GM18858 (cell line): Measurements from ENCODE around the gene SCYGR1.
"Not testable (repeated sequence)": the region's sequence is repeated elsewhere in the genome, so short reads cannot be mapped to it uniquely, and the experiment has no call there.

Source experiments
- ATAC-seq: cut with Tn5 transposase; IDR thresholded peaks from one replicate; pipeline ENCODE4 v1.9.1; 2021; ENCODE audit not compliant: unreplicated experiment

SCYGR1 gene

GRCh38 chr2:227374158-227374557, 13.6 kb downstream of the SCYGR1 start:
- no peak for ATAC-seq

DNA sequence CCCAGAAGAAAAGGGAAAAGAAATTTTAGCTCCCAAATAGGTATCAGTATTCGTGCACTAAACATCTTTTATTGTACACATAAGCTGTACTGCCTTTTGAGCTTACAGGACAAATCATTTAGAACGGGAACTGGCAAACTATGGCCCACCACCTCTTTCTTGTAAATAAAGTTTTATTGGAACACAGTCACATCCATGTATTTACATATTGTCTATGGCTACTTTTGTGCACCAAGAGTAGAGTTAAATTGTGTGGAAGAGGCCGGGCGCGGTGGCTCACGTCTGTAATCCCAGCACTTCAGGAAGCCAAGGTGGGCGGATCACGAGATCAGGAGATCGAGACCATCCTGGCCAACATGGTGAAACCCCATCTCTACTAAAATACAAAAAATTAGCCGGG, 14.4 kb downstream of the SCYGR1 start:
- ATAC-seq = no peak

- no peak for ATAC-seq
Observed at GRCh38 chr2:227370791-227371312, 16.9 kb downstream of the SCYGR1 start.

- ATAC-seq = no peak
Observed at GRCh38 chr2:227370092-227370491, 17.7 kb downstream of the SCYGR1 start.

- no peak for ATAC-seq
Observed at GRCh38 chr2:227368574-227368973, 19.2 kb downstream of the SCYGR1 start.

- no peak for ATAC-seq
Observed at GRCh38 chr2:227367427-227367795, 20.3 kb downstream of the SCYGR1 start.

GRCh38 chr2:227366769-227367426, 20.9 kb downstream of the SCYGR1 start:
- no peak for ATAC-seq

DNA sequence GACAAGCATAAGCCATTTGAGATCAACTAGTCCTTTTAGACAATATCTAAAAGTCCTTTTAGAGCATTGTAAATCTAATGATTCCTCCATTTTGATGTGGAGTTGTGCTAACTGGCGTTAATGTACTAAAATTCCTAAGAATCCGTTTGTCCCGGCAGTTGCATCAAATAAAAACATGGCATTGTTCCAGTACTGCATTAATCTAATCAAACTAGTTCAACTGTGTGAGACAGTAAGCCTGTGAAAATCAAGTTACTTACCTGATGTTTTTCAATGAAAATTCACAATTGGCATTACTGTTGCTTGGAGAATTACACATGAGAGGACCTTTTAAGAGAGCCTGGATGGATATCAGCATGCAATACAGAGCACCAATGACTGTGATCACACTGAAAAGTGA, 21.9 kb downstream of the SCYGR1 start:
- ATAC-seq = no peak

DNA sequence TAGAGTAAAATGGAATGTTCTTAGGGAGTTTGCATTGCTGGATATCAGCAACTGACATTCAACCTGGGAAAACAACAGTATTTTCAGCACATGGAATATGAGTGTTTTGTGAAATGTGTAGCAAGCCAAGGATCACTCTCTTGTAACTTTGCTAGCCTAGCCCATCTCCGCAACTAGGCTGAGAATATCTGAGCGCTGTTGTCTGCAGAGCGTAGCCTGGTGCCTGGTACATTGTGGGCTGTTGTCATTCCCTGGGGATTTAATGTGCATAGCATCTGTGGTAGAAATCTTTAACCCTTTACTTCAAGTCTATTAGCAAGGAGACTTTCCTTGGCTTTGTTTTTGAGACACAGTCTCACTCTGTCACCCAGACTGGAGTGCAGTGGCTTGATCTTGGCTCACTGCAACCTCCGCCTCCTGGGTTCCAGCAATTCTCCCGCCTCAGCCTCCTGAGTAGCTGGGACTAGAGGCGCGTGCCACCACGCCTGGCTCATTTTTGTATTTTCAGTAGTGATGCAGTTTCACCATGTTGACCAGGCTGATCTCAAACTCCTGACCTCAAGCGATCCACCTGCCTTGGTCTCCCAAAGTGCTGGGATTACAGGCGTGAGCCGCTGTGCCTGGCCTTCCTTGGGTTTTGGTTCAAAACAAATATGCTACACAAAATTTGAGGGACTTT, 23.0 kb downstream of the SCYGR1 start:
- ATAC-seq = not testable (repeated sequence)

- no peak for ATAC-seq
Observed at GRCh38 chr2:227363756-227364155, 24.0 kb downstream of the SCYGR1 start.

DNA sequence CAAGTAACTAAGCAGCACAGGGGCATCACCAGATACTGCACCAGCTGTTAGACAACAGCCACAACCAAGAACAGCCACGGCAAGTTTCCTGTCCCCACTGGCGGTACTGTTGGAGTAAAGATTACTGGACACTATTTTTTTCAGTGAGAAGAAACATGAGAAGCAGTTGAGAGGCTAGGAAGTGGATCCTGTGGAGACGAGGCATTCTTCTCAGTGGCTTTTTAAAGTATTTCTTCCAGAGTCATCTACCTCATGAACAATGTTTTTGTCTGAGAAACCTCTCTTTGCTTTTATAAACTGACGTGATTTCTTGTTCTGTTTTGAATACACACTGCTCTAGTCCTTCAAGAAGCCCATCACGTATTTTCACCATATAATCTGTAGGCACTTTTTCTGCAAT, 27.4 kb downstream of the SCYGR1 start:
- ATAC-seq = no peak

DNA sequence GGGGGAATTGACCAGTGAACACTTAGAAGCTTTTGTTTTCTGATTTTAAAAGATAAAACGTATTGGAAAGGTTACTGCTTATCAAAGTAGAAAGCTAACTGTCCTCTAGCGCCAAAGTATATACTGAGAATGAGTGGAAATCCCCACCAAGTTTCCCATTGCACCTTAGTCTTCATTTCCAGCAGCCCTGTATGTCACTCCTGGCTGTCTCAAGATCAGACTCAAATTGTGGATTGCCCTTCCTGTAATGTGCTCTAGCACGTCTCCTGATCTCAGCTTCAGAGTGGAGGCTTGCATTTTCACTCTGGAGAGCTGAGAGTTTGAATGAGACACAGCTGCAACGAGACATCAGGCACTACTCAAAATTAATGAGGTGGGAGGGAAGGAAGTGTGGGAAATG, 36.1 kb downstream of the SCYGR1 start:
- peak; percentile 61 for ATAC-seq

- no peak for ATAC-seq
Observed at GRCh38 chr2:227349989-227350612, 37.6 kb downstream of the SCYGR1 start.

DNA sequence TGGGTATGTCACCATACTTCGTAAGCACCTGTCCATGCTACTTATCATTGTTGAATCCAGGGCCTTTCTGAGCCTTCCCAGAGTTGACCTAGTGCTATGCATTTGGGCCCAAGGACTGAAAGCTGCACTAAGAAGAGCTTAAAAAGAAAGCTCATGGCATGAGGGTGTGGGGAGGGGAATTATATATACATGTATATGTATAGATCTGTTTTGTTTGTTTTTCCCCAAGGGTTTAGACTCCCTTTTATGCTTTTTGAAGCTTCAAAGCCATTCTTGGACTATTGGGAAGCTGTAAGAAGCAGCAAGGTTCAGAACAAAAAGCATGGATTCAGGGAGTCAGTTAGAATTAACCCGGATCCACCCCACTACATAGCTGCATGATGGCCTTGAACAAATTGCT, 39.4 kb downstream of the SCYGR1 start:
- no peak for ATAC-seq

DNA sequence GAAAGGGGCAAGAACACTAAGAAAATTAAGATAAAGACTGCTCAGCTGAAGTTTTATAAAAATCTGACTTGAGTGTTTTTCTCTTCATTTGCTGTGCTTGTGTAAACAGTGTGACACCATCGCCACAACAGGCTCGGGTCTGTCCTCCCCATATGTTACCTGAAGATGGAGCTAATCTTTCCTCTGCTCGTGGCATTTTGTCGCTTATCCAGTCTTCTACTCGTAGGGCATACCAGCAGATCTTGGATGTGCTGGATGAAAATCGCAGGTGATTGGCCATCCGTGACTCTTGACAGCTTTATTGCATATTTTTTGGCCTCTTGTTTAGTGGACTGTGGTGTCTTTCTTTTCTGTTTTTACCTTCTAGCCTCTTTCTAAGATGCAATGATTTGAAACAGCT, 40.6 kb downstream of the SCYGR1 start:
- no peak for ATAC-seq

- no peak for ATAC-seq
Observed at GRCh38 chr2:227344231-227344630, 43.5 kb downstream of the SCYGR1 start.

DNA sequence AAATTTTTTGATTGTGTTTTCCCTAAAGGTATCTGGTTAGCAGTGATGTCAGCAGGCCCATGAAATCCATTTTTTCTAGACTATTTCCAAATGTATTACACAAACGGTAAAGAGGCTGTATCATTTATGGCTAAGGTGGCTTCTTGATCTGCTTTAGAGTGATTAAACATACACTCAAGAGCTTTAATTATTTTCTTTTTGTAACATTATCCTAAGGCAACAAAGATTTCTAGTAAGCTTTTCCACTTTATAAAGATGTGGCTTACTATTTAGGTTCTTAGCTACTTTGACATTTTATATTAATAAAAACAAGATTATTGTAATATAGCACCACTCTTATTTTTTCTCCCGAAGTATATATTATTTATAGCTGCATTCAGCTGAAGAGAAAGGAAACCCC, 46.2 kb downstream of the SCYGR1 start:
- no peak for ATAC-seq

DNA sequence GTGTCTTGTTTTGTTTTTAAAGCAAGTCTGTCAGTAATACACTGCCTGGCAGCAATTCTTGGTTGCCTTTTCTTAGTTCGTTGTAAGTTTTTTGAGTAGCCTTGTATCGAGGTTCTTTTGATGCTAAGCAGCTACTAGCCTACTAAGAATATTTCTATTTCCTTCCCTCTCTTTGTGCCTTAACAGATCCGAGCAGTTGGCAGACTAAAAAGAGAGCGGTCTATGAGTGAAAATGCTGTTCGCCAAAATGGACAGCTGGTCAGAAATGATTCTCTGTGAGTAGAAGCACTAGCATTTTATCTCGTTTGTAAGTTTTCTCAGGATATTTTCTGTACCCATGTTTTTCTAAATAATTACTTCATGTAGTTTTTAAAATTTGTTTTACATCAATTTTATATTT, 47.6 kb downstream of the SCYGR1 start:
- no peak for ATAC-seq

DNA sequence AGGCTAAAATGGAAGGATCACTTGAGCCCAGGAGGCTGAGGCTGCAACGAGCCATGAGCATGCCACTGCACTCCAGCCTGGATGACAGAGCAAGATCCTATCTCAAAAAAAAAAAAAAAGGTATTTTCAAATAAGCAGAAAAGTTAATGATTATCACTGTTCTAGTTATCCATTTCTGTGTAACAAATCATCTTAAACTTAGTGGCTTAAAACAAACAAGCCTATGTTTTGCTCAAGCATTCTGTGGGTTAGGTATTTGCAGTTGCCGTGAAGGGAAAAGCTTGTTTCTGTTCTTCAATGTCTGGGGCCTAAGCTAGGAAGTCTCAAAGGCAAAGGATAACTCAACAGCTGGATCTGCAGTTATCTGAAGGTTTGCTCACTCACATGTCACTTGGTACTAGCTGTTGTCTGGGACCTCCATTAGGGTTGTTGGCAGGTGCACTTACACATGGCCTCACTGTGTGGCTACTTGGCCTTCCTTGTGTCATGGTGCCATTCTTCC, 48.6 kb downstream of the SCYGR1 start:
- no peak for ATAC-seq
